ENCODE data around the gene DOK7.

DOK7 gene

GRCh38 chr4:3429651-3430050 is 33.5 kb upstream of the DOK7 start:
- TF ChIP-seq, protein P1, sequence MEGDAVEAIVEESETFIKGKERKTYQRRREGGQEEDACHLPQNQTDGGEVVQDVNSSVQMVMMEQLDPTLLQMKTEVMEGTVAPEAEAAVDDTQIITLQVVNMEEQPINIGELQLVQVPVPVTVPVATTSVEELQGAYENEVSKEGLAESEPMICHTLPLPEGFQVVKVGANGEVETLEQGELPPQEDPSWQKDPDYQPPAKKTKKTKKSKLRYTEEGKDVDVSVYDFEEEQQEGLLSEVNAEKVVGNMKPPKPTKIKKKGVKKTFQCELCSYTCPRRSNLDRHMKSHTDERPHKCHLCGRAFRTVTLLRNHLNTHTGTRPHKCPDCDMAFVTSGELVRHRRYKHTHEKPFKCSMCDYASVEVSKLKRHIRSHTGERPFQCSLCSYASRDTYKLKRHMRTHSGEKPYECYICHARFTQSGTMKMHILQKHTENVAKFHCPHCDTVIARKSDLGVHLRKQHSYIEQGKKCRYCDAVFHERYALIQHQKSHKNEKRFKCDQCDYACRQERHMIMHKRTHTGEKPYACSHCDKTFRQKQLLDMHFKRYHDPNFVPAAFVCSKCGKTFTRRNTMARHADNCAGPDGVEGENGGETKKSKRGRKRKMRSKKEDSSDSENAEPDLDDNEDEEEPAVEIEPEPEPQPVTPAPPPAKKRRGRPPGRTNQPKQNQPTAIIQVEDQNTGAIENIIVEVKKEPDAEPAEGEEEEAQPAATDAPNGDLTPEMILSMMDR (IDR thresholded peaks at IDR 0.05), result no peak

GRCh38 chr4:3430524-3430923 is 32.6 kb upstream of the DOK7 start:
- TF ChIP-seq, protein P1 (IDR thresholded peaks at IDR 0.05), result no peak

DNA sequence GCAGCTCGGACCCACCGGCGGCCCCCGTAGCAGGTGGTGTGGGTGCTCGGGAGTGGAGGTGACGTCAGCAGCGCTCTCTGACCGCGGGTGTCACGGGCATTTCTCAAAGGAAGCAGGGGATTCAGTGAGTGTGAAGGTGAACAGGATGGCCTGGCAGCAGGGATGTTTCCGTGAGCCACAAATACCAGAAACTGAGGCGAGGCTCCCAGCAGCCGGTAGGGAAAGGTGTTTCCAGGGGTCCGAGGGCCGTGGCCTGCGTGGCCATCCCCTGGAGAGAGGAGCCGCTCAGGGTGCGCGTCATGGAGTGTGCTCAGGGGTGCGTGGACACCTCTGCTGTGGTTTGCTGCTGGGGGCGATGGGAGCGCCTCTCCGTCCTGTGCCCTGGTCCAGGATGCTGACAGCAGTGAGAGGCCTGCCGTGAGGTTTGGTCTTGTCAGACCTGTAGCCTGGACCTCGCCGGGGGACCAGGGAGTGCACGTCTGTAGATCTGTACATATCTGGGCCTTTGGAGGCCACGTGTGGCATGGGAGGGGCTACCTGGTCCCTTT is 31.6 kb upstream of the DOK7 start:
- TF ChIP-seq, protein P1 (IDR thresholded peaks at IDR 0.05), result no peak

- TF ChIP-seq, protein P1 (IDR thresholded peaks at IDR 0.05), result no peak
Observed at GRCh38 chr4:3432381-3432790, 30.7 kb upstream of the DOK7 start.

DNA sequence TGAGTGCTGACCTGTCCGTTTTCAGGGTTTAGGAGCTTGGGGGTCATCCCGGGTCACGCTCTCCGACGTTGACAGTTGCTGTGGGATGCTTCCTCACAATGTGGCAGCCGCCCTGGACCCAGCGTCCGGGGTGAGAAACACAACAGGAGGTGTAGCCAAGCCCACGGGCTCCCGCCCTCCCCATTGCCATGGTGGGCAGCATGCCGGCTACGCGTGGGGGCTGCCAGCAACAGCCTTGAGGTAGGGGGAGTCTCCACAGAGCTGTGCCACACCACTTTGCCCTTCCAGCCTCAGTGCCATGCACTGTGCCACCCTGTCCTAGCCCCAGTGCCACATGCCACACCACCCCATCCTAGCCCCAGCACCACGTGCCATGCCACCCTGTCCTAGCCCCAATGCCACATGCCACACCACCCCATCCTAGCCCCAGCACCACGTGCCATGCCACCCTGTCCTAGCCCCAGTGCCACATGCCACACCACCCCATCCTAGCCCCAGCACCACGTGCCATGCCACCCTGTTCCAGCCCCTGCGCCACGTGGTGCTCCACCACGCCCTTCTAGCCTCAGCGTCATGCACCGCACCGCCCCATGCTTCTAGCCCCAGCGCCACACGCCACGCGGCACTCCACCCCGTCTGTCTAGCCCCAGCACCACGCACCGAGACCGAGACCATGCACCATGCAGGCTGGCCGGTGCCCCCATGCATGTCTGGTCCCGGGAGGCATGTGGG is 29.8 kb upstream of the DOK7 start:
- TF ChIP-seq, protein P1 (IDR thresholded peaks at IDR 0.05), result no peak

- TF ChIP-seq, protein P1 (IDR thresholded peaks at IDR 0.05), result no peak
Observed at GRCh38 chr4:3434881-3435685, 28.0 kb upstream of the DOK7 start.

GRCh38 chr4:3435686-3435956 is 27.5 kb upstream of the DOK7 start:
- TF ChIP-seq, protein P1 (IDR thresholded peaks at IDR 0.05), result no peak

All from LNCAP (cell line).